HEK293 (cell line): ENCODE measurements around the gene FFAR2.

Source experiments
- CTCF ChIP-seq: fragments of 450-650 bp; formaldehyde crosslinking; IDR thresholded peaks from 2 replicates; pipeline ENCODE4 v1.5.1; 2016; ENCODE audit warnings: missing biosample characterization, missing genetic modification characterization
- PBX3 ChIP-seq: sonication (generic); formaldehyde crosslinking; IDR thresholded peaks from 2 replicates; pipeline ENCODE4 v1.8.1; 2022; ENCODE audit warnings: mild to moderate bottlenecking, moderate library complexity, missing genetic modification reagents
- REST ChIP-seq: fragments of 450-650 bp; formaldehyde crosslinking; IDR thresholded peaks from 2 replicates; pipeline ENCODE4 v1.5.1; 2016; ENCODE audit warnings: missing biosample characterization, missing genetic modification characterization
- TRIM28 ChIP-seq: IDR thresholded peaks from 2 replicates; pipeline ENCODE4 v1.6.1; 2011; ENCODE audit warnings: low read length, control low read depth, borderline replicate concordance
- YY1 ChIP-seq: fragments of 450-650 bp; formaldehyde crosslinking; IDR thresholded peaks from 2 replicates; pipeline ENCODE4 v1.5.1; 2018; ENCODE audit warnings: missing biosample characterization, missing genetic modification characterization
- ZFP41 ChIP-seq: fragments of 450-650 bp; formaldehyde crosslinking; IDR thresholded peaks from 2 replicates; pipeline ENCODE4 v1.5.1; 2016; ENCODE audit warnings: missing biosample characterization, missing genetic modification characterization, borderline replicate concordance
- ZNF324 ChIP-seq: fragments of 450-650 bp; formaldehyde crosslinking; IDR thresholded peaks from 2 replicates; pipeline ENCODE4 v1.5.1; 2016; ENCODE audit warnings: missing biosample characterization, missing genetic modification characterization
- ZNF513 ChIP-seq: fragments of 450-650 bp; IDR thresholded peaks from 2 replicates; pipeline ENCODE4 v1.5.1; 2018; ENCODE audit warnings: missing biosample characterization, missing genetic modification characterization
- ZSCAN16 ChIP-seq: fragments of 450-650 bp; formaldehyde crosslinking; IDR thresholded peaks from 2 replicates; pipeline ENCODE4 v1.5.1; 2016; ENCODE audit warnings: missing biosample characterization, missing genetic modification characterization
- TF ChIP-seq, protein P1 (sequence below): fragments of 450-650 bp; formaldehyde crosslinking; IDR thresholded peaks from 2 replicates; pipeline ENCODE4 v1.5.1; 2017; ENCODE audit warnings: missing biosample characterization, missing genetic modification characterization

- TF ChIP-seq CTCF (tag by site-specific recombination) = no peak
- no peak for TF ChIP-seq TRIM28
- TF ChIP-seq, protein P1, sequence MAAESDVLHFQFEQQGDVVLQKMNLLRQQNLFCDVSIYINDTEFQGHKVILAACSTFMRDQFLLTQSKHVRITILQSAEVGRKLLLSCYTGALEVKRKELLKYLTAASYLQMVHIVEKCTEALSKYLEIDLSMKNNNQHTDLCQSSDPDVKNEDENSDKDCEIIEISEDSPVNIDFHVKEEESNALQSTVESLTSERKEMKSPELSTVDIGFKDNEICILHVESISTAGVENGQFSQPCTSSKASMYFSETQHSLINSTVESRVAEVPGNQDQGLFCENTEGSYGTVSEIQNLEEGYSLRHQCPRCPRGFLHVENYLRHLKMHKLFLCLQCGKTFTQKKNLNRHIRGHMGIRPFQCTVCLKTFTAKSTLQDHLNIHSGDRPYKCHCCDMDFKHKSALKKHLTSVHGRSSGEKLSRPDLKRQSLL (tag by site-specific recombination) = no peak
- no peak for TF ChIP-seq YY1 (tag by site-specific recombination)
- TF ChIP-seq PBX3 = no peak
- TF ChIP-seq ZFP41 = no peak
- no peak for TF ChIP-seq ZNF324 (tag by site-specific recombination)
- no peak for TF ChIP-seq REST
- no peak for TF ChIP-seq ZNF513 (tag by site-specific recombination)
- TF ChIP-seq ZSCAN16 (tag by site-specific recombination) = no peak
Measured at GRCh38 chr19:35399231-35399630, 48.8 kb upstream of the FFAR2 start.
